Natural killer cell (primary cell): ENCODE data around the gene CPT1A. TPM values are rescaled to one million over a fixed set of nuclear protein-coding genes. Genes with fewer than 3 reads are reported as not detected.

Experiments
- ATAC-seq, 3 donors: fragments of 150-1000 bp in 2 of 3; fragments of 200-7000 bp in 1 of 3; cut with Tn5 transposase; 1 replicate in 1 of 3; 2 replicates in 2 of 3; pipeline ENCODE4 v1.10.0; 2021; ENCODE audit warnings: mild to moderate bottlenecking in 2 of 3, moderate library complexity in 2 of 3
- DNase-seq, 2 donors: peaks; one replicate each; pipeline versions ENCODE4 v3.0.0 to v3.0.0-alpha.2; 2013 to 2021; ENCODE audit warnings: mixed read lengths in 1 of 2
- H3K27ac ChIP-seq: one replicate; pipeline ENCODE4 v1.5.1; 2013; ENCODE audit warnings: mild to moderate bottlenecking, low read length
- H3K27me3 ChIP-seq: one replicate; pipeline ENCODE4 v1.6.1; 2013; ENCODE audit warnings: low read length; ENCODE audit not compliant: control insufficient read depth, insufficient read depth
- H3K36me3 ChIP-seq: one replicate; pipeline ENCODE4 v1.6.1; 2013; ENCODE audit warnings: low read length; ENCODE audit not compliant: control insufficient read depth, insufficient read depth
- H3K4me1 ChIP-seq: one replicate; pipeline ENCODE4 v1.6.1; 2013; ENCODE audit warnings: low read length; ENCODE audit not compliant: control insufficient read depth, insufficient read depth
- H3K4me3 ChIP-seq: one replicate; pipeline ENCODE4 v1.5.1; 2013; ENCODE audit warnings: low read length
- H3K9me3 ChIP-seq: one replicate; pipeline ENCODE4 v1.6.1; 2013; ENCODE audit warnings: low read length; ENCODE audit not compliant: control insufficient read depth, insufficient read depth
- H3K27ac Mint-ChIP-seq, 2 donors: one replicate each; pipeline ENCODE4 v1.8.0; 2022; ENCODE audit warnings: mild to moderate bottlenecking in 2 of 2, mixed read lengths in 2 of 2, moderate library complexity in 1 of 2
- H3K27me3 Mint-ChIP-seq, 2 donors: one replicate each; pipeline ENCODE4 v1.8.0; 2022; ENCODE audit warnings: low read depth in 2 of 2, mixed read lengths in 2 of 2
- H3K36me3 Mint-ChIP-seq: one replicate; pipeline ENCODE4 v1.8.0; 2022; ENCODE audit warnings: mixed read lengths
- H3K4me1 Mint-ChIP-seq, 2 donors: one replicate each; pipeline ENCODE4 v1.8.0; 2022; ENCODE audit warnings: mixed read lengths in 2 of 2
- H3K4me3 Mint-ChIP-seq: one replicate; pipeline ENCODE4 v1.8.0; 2022; ENCODE audit warnings: mild to moderate bottlenecking, moderate library complexity, mixed read lengths
- H3K9me3 Mint-ChIP-seq, 2 donors: one replicate each; pipeline ENCODE4 v1.8.0; 2022; ENCODE audit warnings: mixed read lengths in 2 of 2
- CTCF ChIP-seq: fragments of 200-600 bp; IDR thresholded peaks from one replicate; pipeline ENCODE4 v1.8.0; 2022; ENCODE audit warnings: antibody characterized with exemption
- WGBS: methylation state at CpG from one replicate; pipeline ENCODE4 v1.1.7; 2013; ENCODE audit warnings: missing lambda C conversion rate; ENCODE audit not compliant: insufficient coverage; 5-methylcytosine and 5-hydroxymethylcytosine counted together
- intact Hi-C: fragments of 100-400 bp; cut with micrococcal nuclease; formaldehyde crosslinking; loops from one replicate; pipeline ENCODE4 v1.14.2; 2022
- total RNA-seq, 4 donors: library from RNA; stranded (reverse); fragments of 120-200 nt in 1 of 4; gene quantifications; one replicate each; pipeline versions ENCODE4 v1.2.3 to v1.2.4, GENCODE V29; 2013 to 2022

Gene CPT1A
- total RNA-seq, 3 donors from 2014 or later (not counting 1 experiment from before 2014, with no cell fraction given), result 70.3 to 129 (median 100) TPM

- peak overlapping the region; percentile 86 for H3K27ac Mint-ChIP-seq
- intact Hi-C loops, result no loop called here
These were observed 15.0 kb downstream of the CPT1A start for GRCh38 chr11:68826726-68827125.

GRCh38 chr11:68825571-68825970, 16.1 kb downstream of the CPT1A start:
- no peaks in the 10 kb centered on the region for H3K36me3 Mint-ChIP-seq
- peak; percentile 43 to 73 for DNase-seq
- peak overlapping the region; percentile 55 for H3K4me3 Mint-ChIP-seq
- peak overlapping the region; percentile 67 to 86 for H3K27ac Mint-ChIP-seq
- WGBS, result 19% methylated on average over 6 of the region's 7 CpGs
- peak; percentile 77 to 94 (median 86) for ATAC-seq
- no peaks in the 10 kb centered on the region for H3K9me3 Mint-ChIP-seq
- Histone ChIP-seq H3K27me3 (no peaks in the 10 kb centered on the region), H3K9me3 (no peaks in the 10 kb centered on the region), H3K27ac (peak overlapping the region; percentile 13), H3K4me3 (no peak overlapping the region), H3K4me1 (peaks cover 34% of the 10 kb centered on the region), H3K36me3 (no peaks in the 10 kb centered on the region)
- no peaks in the 10 kb centered on the region for H3K27me3 Mint-ChIP-seq
- intact Hi-C loops, result no loop called here
- TF ChIP-seq CTCF, result peak; percentile 16
- H3K4me1 Mint-ChIP-seq, result peaks cover 49 to 61% of the 10 kb centered on the region in 2 donors

More at GRCh38 chr11:68826726-68827125, 15.0 kb downstream of the CPT1A start:
- peaks cover 54 to 64% of the 10 kb centered on the region in 2 donors for H3K4me1 Mint-ChIP-seq
- peaks cover 34% of the 10 kb centered on the region for H3K4me1 ChIP-seq
- TF ChIP-seq CTCF, result no peak
- ATAC-seq, result no peak
- no peaks in the 10 kb centered on the region for H3K27me3 ChIP-seq
- WGBS, result 85% methylated on average over 9 of the region's 9 CpGs
- H3K36me3 Mint-ChIP-seq, result no peaks in the 10 kb centered on the region
- H3K27ac ChIP-seq, result no peak overlapping the region
- DNase-seq, result no peak
- H3K36me3 ChIP-seq, result no peaks in the 10 kb centered on the region
- no peaks in the 10 kb centered on the region for H3K27me3 Mint-ChIP-seq
- peak overlapping the region; percentile 9 for H3K4me3 Mint-ChIP-seq
- H3K4me3 ChIP-seq, result no peak overlapping the region
- no peaks in the 10 kb centered on the region for H3K9me3 Mint-ChIP-seq
- H3K9me3 ChIP-seq, result no peaks in the 10 kb centered on the region

- WGBS, result 86% methylated on average over 4 of the region's 5 CpGs
- Histone ChIP-seq H3K36me3 (no peaks in the 10 kb centered on the region), H3K4me1 (peaks cover 23% of the 10 kb centered on the region), H3K9me3 (no peaks in the 10 kb centered on the region), H3K27ac (no peak overlapping the region), H3K4me3 (no peak overlapping the region), H3K27me3 (no peaks in the 10 kb centered on the region)
- intact Hi-C loops, result no loop called here
- TF ChIP-seq CTCF, result no peak
- ATAC-seq (no peak), DNase-seq (no peak)
- Mint-ChIP-seq H3K36me3 (no peaks in the 10 kb centered on the region), H3K9me3 (no peaks in the 10 kb centered on the region), H3K4me3 (no peak overlapping the region), H3K27me3 (no peaks in the 10 kb centered on the region), H3K27ac (no peak overlapping the region), H3K4me1 (peaks cover 36 to 50% of the 10 kb centered on the region in 2 donors)
These were observed 19.2 kb downstream of the CPT1A start for GRCh38 chr11:68822546-68822945.

- no peaks in the 10 kb centered on the region for H3K36me3 ChIP-seq
- ATAC-seq, result no peak
- Mint-ChIP-seq H3K9me3 (no peaks in the 10 kb centered on the region), H3K4me1 (peaks cover 39 to 50% of the 10 kb centered on the region in 2 donors), H3K36me3 (no peaks in the 10 kb centered on the region), H3K4me3 (no peak overlapping the region), H3K27ac (no peak overlapping the region), H3K27me3 (no peaks in the 10 kb centered on the region)
- intact Hi-C loops, result no loop called here
- H3K4me3 ChIP-seq, result no peak overlapping the region
- DNase-seq, result no peak
- no peaks in the 10 kb centered on the region for H3K9me3 ChIP-seq
- 58% methylated on average over 4 of the region's 4 CpGs for WGBS
- no peak overlapping the region for H3K27ac ChIP-seq
- no peak for TF ChIP-seq CTCF
- H3K27me3 ChIP-seq, result no peaks in the 10 kb centered on the region
- H3K4me1 ChIP-seq, result peaks cover 28% of the 10 kb centered on the region
These were observed 20.0 kb downstream of the CPT1A start for GRCh38 chr11:68821670-68822069.
